ENCODE results near the gene ZDHHC4.
"Not testable (repeated sequence)": the region's sequence is repeated elsewhere in the genome, so short reads cannot be mapped to it uniquely, and the experiment has no call there.

DNA sequence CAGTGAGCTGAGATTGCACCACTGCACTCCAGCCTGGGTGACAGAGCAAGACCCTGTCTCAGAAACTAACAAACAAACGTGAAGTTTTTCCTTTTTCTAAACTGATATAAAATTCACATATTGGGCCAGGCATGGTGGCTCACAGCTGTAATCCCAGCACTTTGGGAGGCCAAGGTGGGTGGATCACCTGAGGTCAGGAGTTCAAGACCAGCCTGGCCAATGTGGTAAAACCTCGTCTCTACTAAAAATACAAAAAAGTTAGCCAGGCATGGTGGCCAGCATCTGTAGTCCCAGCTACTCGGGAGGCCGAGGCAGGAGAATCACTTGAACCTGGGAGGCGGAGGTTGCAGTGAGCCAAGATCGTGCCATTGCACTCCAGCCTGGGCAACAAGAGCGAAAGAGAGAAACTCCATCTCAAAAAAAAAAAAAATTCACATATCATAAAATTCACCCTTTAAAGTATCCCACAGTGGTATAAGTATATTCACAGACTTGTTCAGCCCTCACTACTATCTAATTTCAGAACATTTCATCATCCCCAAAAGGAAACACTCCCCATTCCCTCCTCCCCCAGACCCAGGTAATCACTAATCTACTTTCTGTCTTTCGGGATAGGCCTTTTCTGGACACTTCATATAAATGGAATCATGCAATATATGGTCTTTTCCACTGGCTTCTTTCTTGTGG is 8.6 kb downstream of the ZDHHC4 start:
- TF ChIP-seq, protein P1, sequence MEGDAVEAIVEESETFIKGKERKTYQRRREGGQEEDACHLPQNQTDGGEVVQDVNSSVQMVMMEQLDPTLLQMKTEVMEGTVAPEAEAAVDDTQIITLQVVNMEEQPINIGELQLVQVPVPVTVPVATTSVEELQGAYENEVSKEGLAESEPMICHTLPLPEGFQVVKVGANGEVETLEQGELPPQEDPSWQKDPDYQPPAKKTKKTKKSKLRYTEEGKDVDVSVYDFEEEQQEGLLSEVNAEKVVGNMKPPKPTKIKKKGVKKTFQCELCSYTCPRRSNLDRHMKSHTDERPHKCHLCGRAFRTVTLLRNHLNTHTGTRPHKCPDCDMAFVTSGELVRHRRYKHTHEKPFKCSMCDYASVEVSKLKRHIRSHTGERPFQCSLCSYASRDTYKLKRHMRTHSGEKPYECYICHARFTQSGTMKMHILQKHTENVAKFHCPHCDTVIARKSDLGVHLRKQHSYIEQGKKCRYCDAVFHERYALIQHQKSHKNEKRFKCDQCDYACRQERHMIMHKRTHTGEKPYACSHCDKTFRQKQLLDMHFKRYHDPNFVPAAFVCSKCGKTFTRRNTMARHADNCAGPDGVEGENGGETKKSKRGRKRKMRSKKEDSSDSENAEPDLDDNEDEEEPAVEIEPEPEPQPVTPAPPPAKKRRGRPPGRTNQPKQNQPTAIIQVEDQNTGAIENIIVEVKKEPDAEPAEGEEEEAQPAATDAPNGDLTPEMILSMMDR (IDR thresholded peaks at IDR 0.05): not testable (repeated sequence)
- TF ChIP-seq POLR2A (IDR thresholded peaks at IDR 0.05): not testable (repeated sequence)
